WTC11 (cell line): ENCODE results near the gene PAK6.

Source experiments
- ATF3 ChIP-seq: sonication (generic); formaldehyde crosslinking; conservative IDR thresholded peaks from 2 replicates; pipeline ENCODE4 v1.8.1; 2022; ENCODE audit warnings: mild to moderate bottlenecking, missing genetic modification reagents
- CTCF ChIP-seq: fragments of 200-600 bp; IDR thresholded peaks from 2 replicates; pipeline ENCODE4 v1.8.0; 2022; ENCODE audit warnings: antibody characterized with exemption
- FOXJ3 ChIP-seq: sonication (generic); formaldehyde crosslinking; IDR thresholded peaks from 2 replicates; pipeline ENCODE4 v1.9.0; 2021; ENCODE audit warnings: missing genetic modification reagents, mild to moderate bottlenecking, borderline replicate concordance
- FOXP4 ChIP-seq: sonication (generic); formaldehyde crosslinking; IDR thresholded peaks from 2 replicates; pipeline ENCODE4 v1.8.0; 2022; ENCODE audit warnings: mild to moderate bottlenecking, missing genetic modification reagents
- NR2C2 ChIP-seq: sonication (generic); formaldehyde crosslinking; IDR thresholded peaks from 2 replicates; pipeline ENCODE4 v1.8.0; 2022; ENCODE audit warnings: mild to moderate bottlenecking, missing genetic modification reagents
- SP1 ChIP-seq: sonication (generic); formaldehyde crosslinking; conservative IDR thresholded peaks from 2 replicates; pipeline ENCODE4 v1.8.1; 2022; ENCODE audit warnings: missing genetic modification reagents
- ZNF396 ChIP-seq: fragments of 250-450 bp; sonication (Bioruptor Pico); IDR thresholded peaks from 2 replicates; pipeline ENCODE4 v1.8.0; 2021; ENCODE audit warnings: mild to moderate bottlenecking, moderate library complexity, borderline replicate concordance
- TF ChIP-seq, protein P1 (sequence below): sonication (generic); formaldehyde crosslinking; conservative IDR thresholded peaks from 2 replicates; pipeline ENCODE4 v1.8.1; 2023; ENCODE audit warnings: mild to moderate bottlenecking, low read depth, missing genetic modification reagents, moderate library complexity
- TF ChIP-seq, protein P2 (sequence below): fragments of 250-450 bp; sonication (Bioruptor Pico); IDR thresholded peaks from 2 replicates; pipeline ENCODE4 v2.1.2; 2022; ENCODE audit warnings: mild to moderate bottlenecking, moderate library complexity

DNA sequence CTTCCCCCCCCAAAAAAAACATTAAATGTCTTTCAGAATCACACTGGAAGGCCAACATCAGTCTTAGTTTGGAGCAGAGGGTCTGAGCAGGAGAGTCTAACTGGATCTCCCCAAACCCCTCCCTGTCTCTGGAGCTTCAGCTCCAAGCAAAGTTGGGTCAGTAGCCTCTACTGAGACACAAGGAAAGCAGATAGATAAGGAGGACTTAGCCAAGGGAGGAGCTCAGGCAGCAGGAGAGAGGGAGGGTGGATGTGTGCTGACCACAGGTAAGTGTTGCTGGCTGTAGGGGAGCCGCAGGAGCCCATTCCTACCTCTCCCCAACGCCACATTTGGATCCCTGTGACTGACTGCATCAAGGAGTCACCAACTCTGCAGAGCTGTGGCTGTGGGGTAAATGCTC, 61.9 kb downstream of the PAK6 start:
- TF ChIP-seq CTCF (no peak), FOXP4 (no peak), FOXJ3 (CRISPR knock-in tag) (no peak), NR2C2 (no peak), SP1 (CRISPR knock-in tag) (no peak), ATF3 (CRISPR knock-in tag) (no peak), ZNF396 (no peak)
- TF ChIP-seq, protein P1, sequence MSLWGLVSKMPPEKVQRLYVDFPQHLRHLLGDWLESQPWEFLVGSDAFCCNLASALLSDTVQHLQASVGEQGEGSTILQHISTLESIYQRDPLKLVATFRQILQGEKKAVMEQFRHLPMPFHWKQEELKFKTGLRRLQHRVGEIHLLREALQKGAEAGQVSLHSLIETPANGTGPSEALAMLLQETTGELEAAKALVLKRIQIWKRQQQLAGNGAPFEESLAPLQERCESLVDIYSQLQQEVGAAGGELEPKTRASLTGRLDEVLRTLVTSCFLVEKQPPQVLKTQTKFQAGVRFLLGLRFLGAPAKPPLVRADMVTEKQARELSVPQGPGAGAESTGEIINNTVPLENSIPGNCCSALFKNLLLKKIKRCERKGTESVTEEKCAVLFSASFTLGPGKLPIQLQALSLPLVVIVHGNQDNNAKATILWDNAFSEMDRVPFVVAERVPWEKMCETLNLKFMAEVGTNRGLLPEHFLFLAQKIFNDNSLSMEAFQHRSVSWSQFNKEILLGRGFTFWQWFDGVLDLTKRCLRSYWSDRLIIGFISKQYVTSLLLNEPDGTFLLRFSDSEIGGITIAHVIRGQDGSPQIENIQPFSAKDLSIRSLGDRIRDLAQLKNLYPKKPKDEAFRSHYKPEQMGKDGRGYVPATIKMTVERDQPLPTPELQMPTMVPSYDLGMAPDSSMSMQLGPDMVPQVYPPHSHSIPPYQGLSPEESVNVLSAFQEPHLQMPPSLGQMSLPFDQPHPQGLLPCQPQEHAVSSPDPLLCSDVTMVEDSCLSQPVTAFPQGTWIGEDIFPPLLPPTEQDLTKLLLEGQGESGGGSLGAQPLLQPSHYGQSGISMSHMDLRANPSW (CRISPR knock-in tag), result no peak
- TF ChIP-seq, protein P2, sequence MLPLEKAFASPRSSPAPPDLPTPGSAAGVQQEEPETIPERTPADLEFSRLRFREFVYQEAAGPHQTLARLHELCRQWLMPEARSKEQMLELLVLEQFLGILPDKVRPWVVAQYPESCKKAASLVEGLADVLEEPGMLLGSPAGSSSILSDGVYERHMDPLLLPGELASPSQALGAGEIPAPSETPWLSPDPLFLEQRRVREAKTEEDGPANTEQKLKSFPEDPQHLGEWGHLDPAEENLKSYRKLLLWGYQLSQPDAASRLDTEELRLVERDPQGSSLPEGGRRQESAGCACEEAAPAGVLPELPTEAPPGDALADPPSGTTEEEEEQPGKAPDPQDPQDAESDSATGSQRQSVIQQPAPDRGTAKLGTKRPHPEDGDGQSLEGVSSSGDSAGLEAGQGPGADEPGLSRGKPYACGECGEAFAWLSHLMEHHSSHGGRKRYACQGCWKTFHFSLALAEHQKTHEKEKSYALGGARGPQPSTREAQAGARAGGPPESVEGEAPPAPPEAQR, result no peak
